Neural cell (in vitro differentiated cells): ENCODE measurements around the gene SPRYD3. TPM values are rescaled to one million over a fixed set of nuclear protein-coding genes. Genes with fewer than 3 reads are reported as not detected.

ENCODE experiments used
- H2AFZ ChIP-seq: fragments of 200-600, 300-800 bp; sonication (generic), shearing (Covaris generic); 2 replicates; pipeline ENCODE4 v1.6.0; 2014; ENCODE audit warnings: low read depth, mild to moderate bottlenecking, antibody characterized with exemption, low read length, moderate library complexity
- H3F3A ChIP-seq: fragments of 200-600 bp; shearing (Covaris generic); 2 replicates; pipeline ENCODE4 v1.6.1; 2016; ENCODE audit warnings: mild to moderate bottlenecking, moderate library complexity, mixed read lengths, antibody characterized with exemption, low read length; ENCODE audit not compliant: insufficient read depth, poor library complexity, severe bottlenecking
- H3K27ac ChIP-seq: fragments of 200-600, 300-800 bp; sonication (generic), shearing (Covaris generic); 2 replicates; pipeline ENCODE4 v1.5.1; 2014; ENCODE audit warnings: mild to moderate bottlenecking, low read length, moderate library complexity
- H3K27me3 ChIP-seq: fragments of 300-800, 200-600 bp; sonication (generic), shearing (Covaris generic); 2 replicates; pipeline ENCODE4 v1.6.0; 2014; ENCODE audit warnings: mild to moderate bottlenecking, low read depth, low read length, moderate library complexity; ENCODE audit not compliant: insufficient read depth
- H3K36me3 ChIP-seq: fragments of 300-800, 200-600 bp; sonication (generic), shearing (Covaris generic); 2 replicates; pipeline ENCODE4 v1.5.1; 2014; ENCODE audit warnings: mild to moderate bottlenecking, antibody characterized with exemption, low read length, moderate library complexity; ENCODE audit not compliant: insufficient read depth
- H3K4me2 ChIP-seq: fragments of 300-800, 200-600 bp; sonication (generic), shearing (Covaris generic); 2 replicates; pipeline ENCODE4 v1.6.0; 2014; ENCODE audit warnings: mild to moderate bottlenecking, low read length
- H3K4me3 ChIP-seq: fragments of 300-800, 200-600 bp; sonication (generic), shearing (Covaris generic); 2 replicates; pipeline ENCODE4 v1.5.1; 2014; ENCODE audit warnings: mild to moderate bottlenecking, low read length, moderate library complexity
- H3K79me2 ChIP-seq: fragments of 200-600 bp; shearing (Covaris generic); replicated peaks from 2 replicates; pipeline ENCODE4 v1.6.0; 2014; ENCODE audit warnings: mild to moderate bottlenecking, low read length, moderate library complexity; ENCODE audit not compliant: insufficient read depth
- H3K9ac ChIP-seq: fragments of 300-800, 200-600 bp; sonication (generic), shearing (Covaris generic); 2 replicates; pipeline ENCODE4 v1.6.1; 2016; ENCODE audit warnings: mild to moderate bottlenecking, low read length, mixed read lengths
- H3K9me2 ChIP-seq: fragments of 200-600 bp; shearing (Covaris generic); 2 replicates; pipeline ENCODE4 v1.6.1; 2016; ENCODE audit warnings: mild to moderate bottlenecking, low read length, mixed read lengths; ENCODE audit not compliant: insufficient read depth
- H3K9me3 ChIP-seq: fragments of 200-600, 300-800 bp; sonication (generic), shearing (Covaris generic); 2 replicates; pipeline ENCODE4 v1.6.1; 2016; ENCODE audit warnings: mild to moderate bottlenecking, mixed run types, low read length, moderate library complexity, mixed read lengths
- H4K20me1 ChIP-seq: fragments of 200-600 bp; shearing (Covaris generic); 2 replicates; pipeline ENCODE4 v1.6.1; 2016; ENCODE audit warnings: mild to moderate bottlenecking, mixed run types; ENCODE audit not compliant: insufficient read depth
- EP300 ChIP-seq: fragments of 450-650 bp; conservative IDR thresholded peaks from 2 replicates; pipeline ENCODE4 v1.6.1; 2014; ENCODE audit warnings: antibody characterized with exemption, mild to moderate bottlenecking, moderate library complexity; ENCODE audit not compliant: poor library complexity, severe bottlenecking
- EZH2 ChIP-seq: fragments of 200-600, 300-800 bp; shearing (Covaris generic), sonication (generic); IDR thresholded peaks from 2 replicates; pipeline ENCODE4 v1.6.1; 2014; ENCODE audit warnings: antibody characterized with exemption, low read length, borderline replicate concordance, mild to moderate bottlenecking; ENCODE audit not compliant: insufficient read depth, poor library complexity, severe bottlenecking
- MXI1 ChIP-seq: fragments of 450-650 bp; conservative IDR thresholded peaks from 2 replicates; pipeline ENCODE4 v1.6.1; 2014; ENCODE audit warnings: antibody characterized with exemption, mild to moderate bottlenecking; ENCODE audit not compliant: poor library complexity, severe bottlenecking
- POLR2AphosphoS5 ChIP-seq: IDR thresholded peaks from 2 replicates; pipeline ENCODE4 v1.6.1; 2012
- RAD21 ChIP-seq: fragments of 450-650 bp; conservative IDR thresholded peaks from 2 replicates; pipeline ENCODE4 v1.6.1; 2014; ENCODE audit warnings: antibody characterized with exemption, mild to moderate bottlenecking, moderate library complexity
- SMC3 ChIP-seq: fragments of 450-650 bp; conservative IDR thresholded peaks from 2 replicates; pipeline ENCODE4 v1.6.1; 2014; ENCODE audit warnings: antibody characterized with exemption, mild to moderate bottlenecking, moderate library complexity; ENCODE audit not compliant: poor library complexity
- TAF1 ChIP-seq: IDR thresholded peaks from 2 replicates; pipeline ENCODE4 v1.6.1; 2012; ENCODE audit warnings: low read depth
- polyA plus RNA-seq: library from polyadenylated mRNA; depleted of rRNA; stranded (reverse); fragments of >200 nt; gene quantifications from 2 replicates; pipeline ENCODE4 v1.2.3, GENCODE V29; 2014
- TF ChIP-seq, protein P1 (sequence below): IDR thresholded peaks from 2 replicates; pipeline ENCODE4 v1.6.1; 2012; ENCODE audit warnings: borderline replicate concordance
- TF ChIP-seq, protein P2 (sequence below): fragments of 450-650 bp; IDR thresholded peaks from 2 replicates; pipeline ENCODE4 v1.5.1; 2014; ENCODE audit warnings: antibody characterized with exemption, mild to moderate bottlenecking, moderate library complexity; ENCODE audit not compliant: poor library complexity, severe bottlenecking

Gene SPRYD3
- polyA plus RNA-seq, 1 donor from 2014 or later: 20.8 TPM

DNA sequence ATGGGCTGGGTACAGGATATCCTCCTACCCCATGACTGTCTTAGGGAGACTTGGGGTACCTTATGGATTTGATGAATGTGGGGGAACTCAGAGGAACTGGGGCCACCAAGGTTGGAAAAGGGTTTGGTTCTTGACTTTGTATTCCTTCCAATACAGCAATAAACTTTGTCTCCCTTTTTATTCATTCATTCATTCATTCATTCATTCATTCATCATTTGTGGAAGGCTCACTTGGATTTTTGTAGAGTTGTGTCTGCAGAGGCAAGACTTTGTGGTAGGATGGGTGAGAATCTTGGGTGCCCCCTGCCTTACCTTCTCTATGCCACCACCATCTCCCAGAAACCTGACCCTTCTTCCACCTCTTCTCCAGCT is 45.1 kb upstream of the SPRYD3 start:
- Histone ChIP-seq H3K79me2 (no peaks in the 10 kb centered on the region), H3K9me2 (no peaks in the 10 kb centered on the region), H3K9ac (no peak overlapping the region), H3K27me3 (no peaks in the 10 kb centered on the region), H4K20me1 (no peaks in the 10 kb centered on the region), H3K4me3 (no peak overlapping the region), H3K36me3 (no peaks in the 10 kb centered on the region), H3K27ac (no peak overlapping the region), H3K4me2 (no peak overlapping the region), H2AFZ (no peak overlapping the region), H3F3A (no peaks in the 10 kb centered on the region), H3K9me3 (no peaks in the 10 kb centered on the region)
- no peak for TF ChIP-seq POLR2AphosphoS5
- TF ChIP-seq, protein P1, sequence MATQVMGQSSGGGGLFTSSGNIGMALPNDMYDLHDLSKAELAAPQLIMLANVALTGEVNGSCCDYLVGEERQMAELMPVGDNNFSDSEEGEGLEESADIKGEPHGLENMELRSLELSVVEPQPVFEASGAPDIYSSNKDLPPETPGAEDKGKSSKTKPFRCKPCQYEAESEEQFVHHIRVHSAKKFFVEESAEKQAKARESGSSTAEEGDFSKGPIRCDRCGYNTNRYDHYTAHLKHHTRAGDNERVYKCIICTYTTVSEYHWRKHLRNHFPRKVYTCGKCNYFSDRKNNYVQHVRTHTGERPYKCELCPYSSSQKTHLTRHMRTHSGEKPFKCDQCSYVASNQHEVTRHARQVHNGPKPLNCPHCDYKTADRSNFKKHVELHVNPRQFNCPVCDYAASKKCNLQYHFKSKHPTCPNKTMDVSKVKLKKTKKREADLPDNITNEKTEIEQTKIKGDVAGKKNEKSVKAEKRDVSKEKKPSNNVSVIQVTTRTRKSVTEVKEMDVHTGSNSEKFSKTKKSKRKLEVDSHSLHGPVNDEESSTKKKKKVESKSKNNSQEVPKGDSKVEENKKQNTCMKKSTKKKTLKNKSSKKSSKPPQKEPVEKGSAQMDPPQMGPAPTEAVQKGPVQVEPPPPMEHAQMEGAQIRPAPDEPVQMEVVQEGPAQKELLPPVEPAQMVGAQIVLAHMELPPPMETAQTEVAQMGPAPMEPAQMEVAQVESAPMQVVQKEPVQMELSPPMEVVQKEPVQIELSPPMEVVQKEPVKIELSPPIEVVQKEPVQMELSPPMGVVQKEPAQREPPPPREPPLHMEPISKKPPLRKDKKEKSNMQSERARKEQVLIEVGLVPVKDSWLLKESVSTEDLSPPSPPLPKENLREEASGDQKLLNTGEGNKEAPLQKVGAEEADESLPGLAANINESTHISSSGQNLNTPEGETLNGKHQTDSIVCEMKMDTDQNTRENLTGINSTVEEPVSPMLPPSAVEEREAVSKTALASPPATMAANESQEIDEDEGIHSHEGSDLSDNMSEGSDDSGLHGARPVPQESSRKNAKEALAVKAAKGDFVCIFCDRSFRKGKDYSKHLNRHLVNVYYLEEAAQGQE: no peak
- TF ChIP-seq, protein P2, sequence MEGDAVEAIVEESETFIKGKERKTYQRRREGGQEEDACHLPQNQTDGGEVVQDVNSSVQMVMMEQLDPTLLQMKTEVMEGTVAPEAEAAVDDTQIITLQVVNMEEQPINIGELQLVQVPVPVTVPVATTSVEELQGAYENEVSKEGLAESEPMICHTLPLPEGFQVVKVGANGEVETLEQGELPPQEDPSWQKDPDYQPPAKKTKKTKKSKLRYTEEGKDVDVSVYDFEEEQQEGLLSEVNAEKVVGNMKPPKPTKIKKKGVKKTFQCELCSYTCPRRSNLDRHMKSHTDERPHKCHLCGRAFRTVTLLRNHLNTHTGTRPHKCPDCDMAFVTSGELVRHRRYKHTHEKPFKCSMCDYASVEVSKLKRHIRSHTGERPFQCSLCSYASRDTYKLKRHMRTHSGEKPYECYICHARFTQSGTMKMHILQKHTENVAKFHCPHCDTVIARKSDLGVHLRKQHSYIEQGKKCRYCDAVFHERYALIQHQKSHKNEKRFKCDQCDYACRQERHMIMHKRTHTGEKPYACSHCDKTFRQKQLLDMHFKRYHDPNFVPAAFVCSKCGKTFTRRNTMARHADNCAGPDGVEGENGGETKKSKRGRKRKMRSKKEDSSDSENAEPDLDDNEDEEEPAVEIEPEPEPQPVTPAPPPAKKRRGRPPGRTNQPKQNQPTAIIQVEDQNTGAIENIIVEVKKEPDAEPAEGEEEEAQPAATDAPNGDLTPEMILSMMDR: no peak
- TF ChIP-seq SMC3: no peak
- TF ChIP-seq MXI1: no peak
- no peak for TF ChIP-seq TAF1
- no peak for TF ChIP-seq RAD21
- no peak for TF ChIP-seq EZH2
- no peak for TF ChIP-seq EP300

GRCh38 chr12:53123578-53124351 is 44.6 kb upstream of the SPRYD3 start:
- no peaks in the 10 kb centered on the region for H3K9me2 ChIP-seq
- no peak overlapping the region for H3K9ac ChIP-seq
- no peaks in the 10 kb centered on the region for H3K9me3 ChIP-seq
- no peaks in the 10 kb centered on the region for H3K79me2 ChIP-seq
- H4K20me1 ChIP-seq: no peaks in the 10 kb centered on the region
- H2AFZ ChIP-seq: no peak overlapping the region
- no peaks in the 10 kb centered on the region for H3K36me3 ChIP-seq
- H3K4me3 ChIP-seq: no peak overlapping the region
- H3F3A ChIP-seq: no peaks in the 10 kb centered on the region
- no peaks in the 10 kb centered on the region for H3K27me3 ChIP-seq
- no peak overlapping the region for H3K4me2 ChIP-seq
- TF ChIP-seq POLR2AphosphoS5: no peak
- TF ChIP-seq RAD21: no peak
- no peak for TF ChIP-seq EP300
- TF ChIP-seq, protein P2: no peak
- TF ChIP-seq TAF1: no peak
- H3K27ac ChIP-seq: no peak overlapping the region
